A549 (cell line): ENCODE data around the gene CCDC134.

Experiments used
- CBX8 ChIP-seq: fragments of 200-600 bp; sonication (generic); IDR thresholded peaks from 2 replicates; pipeline ENCODE4 v1.6.1; 2016
- CTCF ChIP-seq: fragments of >200 bp; sonication (Bioruptor Twin); formaldehyde crosslinking; IDR thresholded peaks from 3 replicates; pipeline ENCODE4 v1.5.1; 2016
- RNF2 ChIP-seq: fragments of 200-600 bp; sonication (generic); IDR thresholded peaks from 2 replicates; pipeline ENCODE4 v1.6.1; 2016; ENCODE audit warnings: low read depth, mild to moderate bottlenecking, antibody characterized with exemption, moderate library complexity, borderline replicate concordance

- TF ChIP-seq CTCF (no peak), RNF2 (no peak), CBX8 (no peak)
Observed at GRCh38 chr22:41801147-41801819, 804 bp downstream of the CCDC134 start.
